T-helper 22 cell (primary cell): Measurements from ENCODE around the gene CFAP251.
"Not testable (repeated sequence)": the region's sequence is repeated elsewhere in the genome, so short reads cannot be mapped to it uniquely, and the experiment has no call there.

Experiments
- DNase-seq: peaks from one replicate; pipeline ENCODE4 v3.0.0-alpha.2; 2020; ENCODE audit warnings: low read depth

CFAP251 gene

GRCh38 chr12:121905746-121906145 is 12.6 kb upstream of the CFAP251 start:
- no peak for DNase-seq

GRCh38 chr12:121908702-121909101 is 9.7 kb upstream of the CFAP251 start:
- no peak for DNase-seq

GRCh38 chr12:121911824-121912585 is 6.4 kb upstream of the CFAP251 start:
- no peak for DNase-seq

- no peak for DNase-seq
Measured at GRCh38 chr12:121915841-121916321, 2.5 kb upstream of the CFAP251 start.

- no peak for DNase-seq
Measured at GRCh38 chr12:121916719-121917118, 1.7 kb upstream of the CFAP251 start.

GRCh38 chr12:121918679-121919038 is 267 bp downstream of the CFAP251 start:
- DNase-seq = no peak

- DNase-seq = no peak
Measured at GRCh38 chr12:121921066-121921465, 2.7 kb downstream of the CFAP251 start.

GRCh38 chr12:121925358-121925695 is 6.9 kb downstream of the CFAP251 start:
- DNase-seq = no peak

GRCh38 chr12:121926874-121927706 is 8.7 kb downstream of the CFAP251 start:
- DNase-seq = no peak

GRCh38 chr12:121927813-121928212 is 9.4 kb downstream of the CFAP251 start:
- DNase-seq = no peak

- not testable (repeated sequence) for DNase-seq
Measured at GRCh38 chr12:121929545-121929944, 11.2 kb downstream of the CFAP251 start.

GRCh38 chr12:121930862-121931261 is 12.5 kb downstream of the CFAP251 start:
- DNase-seq = no peak

- no peak for DNase-seq
Measured at GRCh38 chr12:121932176-121932536, 13.8 kb downstream of the CFAP251 start.

GRCh38 chr12:121932914-121933521 is 14.6 kb downstream of the CFAP251 start:
- no peak for DNase-seq

GRCh38 chr12:121933522-121934308 is 15.3 kb downstream of the CFAP251 start:
- DNase-seq = no peak

- DNase-seq = no peak
Measured at GRCh38 chr12:121934309-121934664, 15.9 kb downstream of the CFAP251 start.

- DNase-seq = no peak
Measured at GRCh38 chr12:121937654-121938053, 19.3 kb downstream of the CFAP251 start.

- DNase-seq = no peak
Measured at GRCh38 chr12:121939186-121939585, 20.8 kb downstream of the CFAP251 start.

- DNase-seq = no peak
Measured at GRCh38 chr12:121939992-121940766, 21.8 kb downstream of the CFAP251 start.

GRCh38 chr12:121942145-121942718 is 23.8 kb downstream of the CFAP251 start:
- no peak for DNase-seq

GRCh38 chr12:121943926-121944325 is 25.5 kb downstream of the CFAP251 start:
- DNase-seq = no peak
